K562 (cell line): ENCODE measurements around the gene TNF. TPM values are rescaled to one million over a fixed set of nuclear protein-coding genes. Genes with fewer than 3 reads are reported as not detected.
A peak's percentile ranks its signal among the peaks of the same experiment; 100 is the strongest.

Source experiments
- ATAC-seq: fragments of 200-7000 bp; cut with Tn5 transposase; 3 replicates; pipeline ENCODE4 v1.9.1; 2020; ENCODE audit warnings: moderate library complexity
- BruUV-seq: library from RNA; stranded (reverse); fragments of 400-500 nt; replicated peaks from 2 replicates; lab custom pipeline; 2021; lab: Mats Ljungman, UMichigan
- CTCF ChIA-PET: fragments of 300-600 bp; formaldehyde crosslinking; extraction: SDS; loops from one replicate; lab custom pipeline; 2021; ENCODE audit warnings: low intra/inter-chr PET ratio; lab: Yijun Ruan, JAX
- POLR2A ChIA-PET: fragments of 300-600, 350-650 bp; sonication (Branson Sonifier 250); formaldehyde crosslinking; extraction: SDS; loops from one replicate; lab custom pipeline; 2021; ENCODE audit warnings: antibody characterized with exemption, inconsistent platforms; lab: Yijun Ruan, JAX
- DNase-seq, 4 experiments: peaks; one replicate each; pipeline versions ENCODE4 v3.0.0 to v3.0.0-alpha.2; 2011 to 2018; ENCODE audit warnings: low spot score in 3 of 4, mixed read lengths in 3 of 4; ENCODE audit errors: extremely low read depth in 1 of 4
- FAIRE-seq: peaks from 2 replicates; lab custom pipeline; 2011; peaks lifted over from hg19 to GRCh38; lab: Jason Lieb, UNC
- H2AFZ ChIP-seq: 2 replicates; pipeline ENCODE4 v1.6.0; 2011; ENCODE audit warnings: low read depth, low read length, control low read depth, inconsistent platforms
- H3K27ac ChIP-seq: fragments of 200-600 bp; 3 replicates; pipeline ENCODE4 v1.8.0; 2011; ENCODE audit warnings: low read depth, mild to moderate bottlenecking, control low read depth, inconsistent platforms, low read length, moderate library complexity, mixed read lengths; ENCODE audit errors: extremely low read depth
- H3K27me3 ChIP-seq, 2 experiments: fragments of 300-600 bp in 1 of 2; 2 replicates in 1 of 2; 3 replicates in 1 of 2; pipeline versions ENCODE4 v1.6.0 to v1.8.0; 2011; ENCODE audit warnings: inconsistent platforms in 2 of 2, low read length in 2 of 2, mild to moderate bottlenecking in 1 of 2, mixed read lengths in 1 of 2, moderate library complexity in 1 of 2; ENCODE audit not compliant: control insufficient read depth in 2 of 2, insufficient read depth in 2 of 2
- H3K36me3 ChIP-seq: fragments of 300-600 bp; 3 replicates; pipeline ENCODE4 v1.8.0; 2011; ENCODE audit warnings: mild to moderate bottlenecking, low read length, inconsistent platforms; ENCODE audit not compliant: control insufficient read depth, insufficient read depth
- H3K4me1 ChIP-seq, 2 experiments: fragments of 200-600 bp in 1 of 2; replicated peaks in 1 of 2; 2 replicates in 1 of 2; 3 replicates in 1 of 2; pipeline versions ENCODE4 v1.5.1 to v1.8.0; 2011; ENCODE audit warnings: inconsistent platforms in 2 of 2, low read length in 2 of 2, mild to moderate bottlenecking in 1 of 2, mixed read lengths in 1 of 2, moderate library complexity in 1 of 2; ENCODE audit not compliant: control insufficient read depth in 2 of 2, insufficient read depth in 2 of 2
- H3K4me2 ChIP-seq: 2 replicates; pipeline ENCODE4 v1.6.1; 2011; ENCODE audit warnings: low read length, control low read depth, inconsistent platforms, mixed read lengths; ENCODE audit not compliant: insufficient read depth
- H3K4me3 ChIP-seq: fragments of 200-600 bp; sonication (generic), shearing (Covaris generic); 2 replicates; pipeline ENCODE4 v1.5.1; 2016; ENCODE audit warnings: control low read depth, inconsistent platforms
- H3K79me2 ChIP-seq: fragments of 200-600 bp; 3 replicates; pipeline ENCODE4 v1.8.0; 2011; ENCODE audit warnings: low read length, inconsistent platforms; ENCODE audit not compliant: control insufficient read depth, insufficient read depth
- H3K9ac ChIP-seq, 2 experiments: 2 replicates each; pipeline versions ENCODE4 v1.6.0 to v1.6.1; 2011; ENCODE audit warnings: low read depth in 2 of 2, low read length in 2 of 2, control low read depth in 1 of 2, inconsistent platforms in 1 of 2, mild to moderate bottlenecking in 1 of 2, mixed read lengths in 1 of 2; ENCODE audit not compliant: insufficient read depth in 1 of 2
- H3K9me1 ChIP-seq: one replicate; pipeline ENCODE4 v1.6.0; 2011; ENCODE audit warnings: inconsistent platforms, mild to moderate bottlenecking, low read length, moderate library complexity; ENCODE audit not compliant: control insufficient read depth, insufficient read depth
- H3K9me3 ChIP-seq: replicated peaks from 2 replicates; pipeline ENCODE4 v1.5.1; 2011; ENCODE audit warnings: low read depth, low read length, inconsistent platforms; ENCODE audit not compliant: control insufficient read depth, insufficient read depth
- H4K20me1 ChIP-seq: replicated peaks from 2 replicates; pipeline ENCODE4 v1.6.1; 2011; ENCODE audit warnings: low read length, inconsistent platforms, mixed read lengths; ENCODE audit not compliant: control insufficient read depth, insufficient read depth
- ARID1B ChIP-seq: fragments of 450-650 bp; IDR thresholded peaks from 2 replicates; pipeline ENCODE4 v1.6.1; 2016; ENCODE audit warnings: antibody characterized with exemption, mild to moderate bottlenecking, inconsistent platforms
- ARID3A ChIP-seq: IDR thresholded peaks from 2 replicates; pipeline ENCODE4 v1.6.1; 2012; ENCODE audit warnings: low read depth, low read length, improper control_type of control experiment, borderline replicate concordance
- DIDO1 ChIP-seq: fragments of 450-650 bp; IDR thresholded peaks from 2 replicates; pipeline ENCODE4 v1.6.1; 2016; ENCODE audit warnings: low read depth, missing biosample characterization, missing genetic modification characterization
- HDGF ChIP-seq: fragments of 450-650 bp; IDR thresholded peaks from 2 replicates; pipeline ENCODE4 v1.6.1; 2016
- NR2C2 ChIP-seq, 2 experiments: fragments of 200-800 bp in 1 of 2; sonication (Bioruptor generic) in 1 of 2; sonication (generic) in 1 of 2; formaldehyde crosslinking in 1 of 2; IDR thresholded peaks; 2 replicates each; pipeline versions ENCODE4 v1.6.1 to v1.8.0; 2016 to 2022; ENCODE audit warnings: mild to moderate bottlenecking in 1 of 2, missing compliant biosample characterization in 1 of 2, missing genetic modification characterization in 1 of 2, missing genetic modification reagents in 1 of 2
- NR3C1 ChIP-seq: sonication (generic); formaldehyde crosslinking; IDR thresholded peaks from 2 replicates; pipeline ENCODE4 v1.8.1; 2022; ENCODE audit warnings: missing genetic modification reagents
- NRF1 ChIP-seq, 2 experiments: fragments of 450-650 bp; IDR thresholded peaks in 1 of 2; conservative IDR thresholded peaks in 1 of 2; 2 replicates each; pipeline ENCODE4 v1.6.1; 2014; ENCODE audit warnings: mild to moderate bottlenecking in 2 of 2
- PCBP2 ChIP-seq: fragments of 200-400 bp; formaldehyde crosslinking; IDR thresholded peaks from 2 replicates; pipeline ENCODE4 v1.6.1; 2018; ENCODE audit warnings: low read length, low read depth, mild to moderate bottlenecking, moderate library complexity; ENCODE audit not compliant: poor library complexity, severe bottlenecking
- RUNX1 ChIP-seq: sonication (generic); IDR thresholded peaks from 2 replicates; pipeline ENCODE4 v1.6.1; 2016; ENCODE audit warnings: antibody characterized with exemption, low read depth
- STAG1 ChIP-seq: sonication (generic); formaldehyde crosslinking; IDR thresholded peaks from 2 replicates; pipeline ENCODE4 v1.5.0; 2020; ENCODE audit warnings: missing genetic modification reagents, borderline replicate concordance
- TCF15 ChIP-seq: fragments of 250-450 bp; sonication (Bioruptor Pico); IDR thresholded peaks from 2 replicates; pipeline ENCODE4 v1.8.0; 2022; ENCODE audit warnings: moderate library complexity, mild to moderate bottlenecking, inconsistent platforms
- TEAD4 ChIP-seq, 2 experiments: sonication (generic) in 1 of 2; formaldehyde crosslinking in 1 of 2; IDR thresholded peaks; 2 replicates each; pipeline versions ENCODE4 v1.6.1 to v1.8.0; 2012 to 2022; ENCODE audit warnings: borderline replicate concordance in 1 of 2, inconsistent platforms in 1 of 2, low read length in 1 of 2, mild to moderate bottlenecking in 1 of 2, missing genetic modification reagents in 1 of 2
- USF1 ChIP-seq: sonication (generic); formaldehyde crosslinking; IDR thresholded peaks from 2 replicates; pipeline ENCODE4 v1.9.0; 2022; ENCODE audit warnings: mild to moderate bottlenecking, missing genetic modification reagents
- ZBTB17 ChIP-seq: fragments of 450-650 bp; formaldehyde crosslinking; IDR thresholded peaks from 2 replicates; pipeline ENCODE4 v1.4.0; 2020; ENCODE audit warnings: mild to moderate bottlenecking
- ZBTB5 ChIP-seq: fragments of 450-650 bp; IDR thresholded peaks from 2 replicates; pipeline ENCODE4 v1.6.1; 2017; ENCODE audit warnings: antibody characterized with exemption
- ZKSCAN1 ChIP-seq: fragments of 150-350 bp; IDR thresholded peaks from 2 replicates; pipeline ENCODE4 v1.6.1; 2016; ENCODE audit warnings: low read depth, low read length
- WGBS: fragments of 100-300 bp; shearing (Covaris generic); methylation state at CpG from one replicate; pipeline ENCODE4 v1.1.6; 2016; ENCODE audit warnings: low coverage, mixed read lengths; ENCODE audit not compliant: insufficient coverage; ENCODE audit errors: missing lambda C conversion rate; 5-methylcytosine and 5-hydroxymethylcytosine counted together
- in situ Hi-C: fragments of 300-500 bp; cut with MboI; formaldehyde crosslinking; loops from 4 replicates; pipeline ENCODE4 v1.15.0; 2018; ENCODE audit warnings: inconsistent platforms, mixed read lengths
- intact Hi-C: fragments of 100-400 bp; cut with micrococcal nuclease; formaldehyde crosslinking; loops from 2 replicates; pipeline ENCODE4 v1.14.2; 2022
- polyA plus RNA-seq, 8 experiments: library from polyadenylated mRNA; depleted of rRNA in 4 of 8; stranded (reverse) in 5 of 8; unstranded in 3 of 8; fragments of >200 nt; fragmentation: Nextera tagmentation in 2 of 8; fragmentation: Illumina TruSeq in 1 of 8; extraction: Ambion mirVana in 2 of 8; extraction: Trizol in 1 of 8; gene quantifications; 2 replicates each; pipeline versions ENCODE4 v1.2.1 to v1.2.3, GENCODE V29; 2011 to 2014; ENCODE audit warnings: inconsistent platforms in 1 of 8, missing spikeins in 1 of 8
- total RNA-seq, 7 experiments: library from RNA; depleted of rRNA in 6 of 7; stranded (reverse); fragments of >200 nt in 6 of 7; fragmentation: Illumina TruSeq in 2 of 7; extraction: Trizol in 2 of 7; gene quantifications; 2 replicates each; pipeline versions ENCODE4 v1.2.1 to v1.2.3, GENCODE V29; 2011 to 2021; ENCODE audit warnings: low replicate concordance in 1 of 7

TNF gene
- total and polyA plus RNA-seq, 9 of the 15 experiments (the other 6 are each of a cell fraction or from before 2014, with no cell fraction given) = 0.08 to 0.40 TPM; not detected in 7

GRCh38 chr6:31534521-31535040 lies 40.8 kb upstream of the TNF start:
- ChIA-PET POLR2A (interaction anchor here (0.7 to 1.2 kb wide), 4 partner anchors 10 to 103 kb away, joined by 3 to 4 read pairs (median 4); no protein-coding TSS in a partner anchor), CTCF (no interaction called here)
- Histone ChIP-seq H2AFZ (no peak overlapping the region), H3K27ac (no peak overlapping the region), H3K9me3 (no peaks in the 10 kb centered on the region), H3K4me3 (no peak overlapping the region), H3K9me1 (peaks cover 14% of the 10 kb centered on the region), H3K36me3 (peaks cover 100% of the 10 kb centered on the region), H3K4me1 (peaks cover 10% of the 10 kb centered on the region in 2 experiments), H4K20me1 (peaks cover 54% of the 10 kb centered on the region), H3K79me2 (peaks cover 64% of the 10 kb centered on the region), H3K4me2 (no peak overlapping the region), H3K27me3 (no peaks in the 10 kb centered on the region), H3K9ac (peak overlapping the region in 1 of 2 experiments; percentile 46; a peak in 1 of 4 replicates)
- 93% methylated on average over 24 of the region's 24 CpGs for WGBS
- ATAC-seq (no peak), DNase-seq (peak in 1 of 4 experiments; percentile 21), FAIRE-seq (no peak)
- intact Hi-C loops = no loop called here
- in situ Hi-C loops = loop anchor here (5.0 to 25.0 kb wide), 2 partner anchors 37 to 1428 kb away; partner anchors contain the start of genes BRD2, HLA-DMA and MICB
- no TSS peak for BruUV-seq
- TF ChIP-seq ZBTB17 (CRISPR knock-in tag) = no peak
- 0 out of 2 replicates have a peak, but pooled peaks have one; percentile 7 for TF ChIP-seq USF1
- no peak for TF ChIP-seq TEAD4 (IDR thresholded peaks at IDR 0.05; ENCODE audit: low read length)
- TF ChIP-seq TEAD4 (CRISPR knock-in tag; IDR thresholded peaks at IDR 0.05; ENCODE audit: borderline replicate concordance) = no peak
- TF ChIP-seq ARID3A = no peak
- no peak for TF ChIP-seq STAG1 (CRISPR knock-in tag)
- no peak for TF ChIP-seq NRF1 (conservative IDR thresholded peaks at IDR 0.05 in 1 of 2, IDR thresholded peaks at IDR 0.05 in 1 of 2)
- no peak for TF ChIP-seq ZKSCAN1
- TF ChIP-seq NR3C1 (CRISPR knock-in tag) = 0 out of 2 replicates have a peak, but pooled peaks have one; percentile 36
- no peak for TF ChIP-seq PCBP2
- 0 out of 2 replicates have a peak, but pooled peaks have one; percentile 35 for TF ChIP-seq NR2C2 (CRISPR knock-in tag; IDR thresholded peaks at IDR 0.05)
- TF ChIP-seq NR2C2 (tag; IDR thresholded peaks at IDR 0.05) = no peak
- no peak for TF ChIP-seq ARID1B
- TF ChIP-seq RUNX1 = no peak
- no peak for TF ChIP-seq HDGF
- TF ChIP-seq DIDO1 (tag) = no peak
- no peak for TF ChIP-seq ZBTB5
- TF ChIP-seq TCF15 (CRISPR knock-in tag) = no peak
